OCI-LY1 (cell line): Measurements from ENCODE around the gene PCK1.

Source experiments
- H2AFZ ChIP-seq: fragments of 200-600 bp; sonication (generic), shearing (Covaris generic); 2 replicates; pipeline ENCODE4 v1.6.0; 2014; ENCODE audit warnings: antibody characterized with exemption, mild to moderate bottlenecking, low read length
- H3F3A ChIP-seq: fragments of 200-600 bp; sonication (generic), shearing (Covaris generic); 2 replicates; pipeline ENCODE4 v1.6.0; 2014; ENCODE audit warnings: mild to moderate bottlenecking, antibody characterized with exemption, low read length, moderate library complexity; ENCODE audit not compliant: insufficient read depth
- H3K27ac ChIP-seq: fragments of 200-600 bp; sonication (generic); 2 replicates; pipeline ENCODE4 v1.5.1; 2014; ENCODE audit warnings: low read length, mixed run types, mild to moderate bottlenecking, low read depth; ENCODE audit not compliant: poor library complexity, severe bottlenecking
- H3K27me3 ChIP-seq: fragments of 200-600 bp; sonication (generic); 2 replicates; pipeline ENCODE4 v1.6.0; 2014; ENCODE audit warnings: antibody characterized with exemption, mild to moderate bottlenecking, low read length, moderate library complexity; ENCODE audit not compliant: insufficient read depth
- H3K36me3 ChIP-seq: fragments of 200-600 bp; sonication (generic); 2 replicates; pipeline ENCODE4 v1.6.1; 2014; ENCODE audit warnings: mild to moderate bottlenecking, antibody characterized with exemption, low read length, moderate library complexity, mixed read lengths; ENCODE audit not compliant: insufficient read depth
- H3K4me1 ChIP-seq: fragments of 200-600 bp; sonication (generic); 2 replicates; pipeline ENCODE4 v1.5.1; 2014; ENCODE audit warnings: mild to moderate bottlenecking, low read length, moderate library complexity; ENCODE audit not compliant: insufficient read depth, severe bottlenecking
- H3K4me2 ChIP-seq: fragments of 200-600 bp; sonication (generic), shearing (Covaris generic); 2 replicates; pipeline ENCODE4 v1.6.1; 2014; ENCODE audit warnings: low read length
- H3K4me3 ChIP-seq: fragments of 200-600 bp; sonication (generic); 2 replicates; pipeline ENCODE4 v1.5.1; 2014; ENCODE audit warnings: low read length, low read depth, mild to moderate bottlenecking, mixed read lengths; ENCODE audit not compliant: poor library complexity, severe bottlenecking
- H3K79me2 ChIP-seq: fragments of 200-600 bp; shearing (Covaris generic); 2 replicates; pipeline ENCODE4 v1.6.1; 2016; ENCODE audit warnings: mixed run types, low read length, mixed read lengths; ENCODE audit not compliant: insufficient read depth
- H3K9ac ChIP-seq: fragments of 200-600 bp; sonication (generic), shearing (Covaris generic); 2 replicates; pipeline ENCODE4 v1.6.1; 2014; ENCODE audit warnings: mild to moderate bottlenecking, low read length, mixed read lengths
- H3K9me2 ChIP-seq: fragments of 200-600 bp; sonication (generic), shearing (Covaris generic); 2 replicates; pipeline ENCODE4 v1.6.1; 2014; ENCODE audit warnings: low read depth, mild to moderate bottlenecking, low read length, mixed read lengths
- H3K9me3 ChIP-seq: fragments of 200-600 bp; shearing (Covaris generic); 2 replicates; pipeline ENCODE4 v1.6.1; 2014; ENCODE audit warnings: low read length, mixed read lengths
- H4K20me1 ChIP-seq: fragments of 200-600 bp; sonication (generic), shearing (Covaris generic); 2 replicates; pipeline ENCODE4 v1.6.0; 2016; ENCODE audit warnings: mild to moderate bottlenecking, low read length; ENCODE audit not compliant: insufficient read depth
- EZH2 ChIP-seq: fragments of 200-600 bp; sonication (generic), shearing (Covaris generic); IDR thresholded peaks from 2 replicates; pipeline ENCODE4 v1.8.0; 2017; ENCODE audit warnings: borderline replicate concordance, mixed run types, mild to moderate bottlenecking, antibody characterized with exemption, low read length, moderate library complexity, mixed read lengths
- TF ChIP-seq, protein P1 (sequence below): fragments of 200-600 bp; sonication (generic), shearing (Covaris generic); IDR thresholded peaks from 2 replicates; pipeline ENCODE4 v1.5.1; 2017; ENCODE audit warnings: mild to moderate bottlenecking, antibody characterized with exemption, low read length, moderate library complexity, mixed read lengths

Gene PCK1

DNA sequence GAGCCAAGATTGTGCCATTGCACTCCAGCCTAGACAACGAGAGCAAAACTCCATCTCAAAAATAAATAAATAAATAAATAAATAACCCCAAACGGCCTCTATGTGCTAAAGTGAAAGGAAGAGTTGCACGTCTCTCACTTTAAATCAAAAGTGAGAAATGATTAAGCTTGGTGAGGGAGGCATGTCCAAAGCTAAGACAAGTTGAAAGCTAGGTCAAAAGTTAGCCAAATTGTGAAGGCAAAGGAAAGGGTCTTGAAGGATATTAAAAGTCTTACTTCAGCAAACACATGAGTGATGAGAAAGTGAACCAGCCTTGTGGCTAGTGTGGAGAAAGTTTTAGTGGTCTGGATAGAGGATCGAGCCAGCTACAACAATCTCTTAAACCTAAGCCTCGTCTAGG, 45.0 kb downstream of the PCK1 start:
- no peaks in the 10 kb centered on the region for H3K36me3 ChIP-seq
- no peaks in the 10 kb centered on the region for H3K79me2 ChIP-seq
- TF ChIP-seq EZH2, result no peak
- TF ChIP-seq, protein P1, sequence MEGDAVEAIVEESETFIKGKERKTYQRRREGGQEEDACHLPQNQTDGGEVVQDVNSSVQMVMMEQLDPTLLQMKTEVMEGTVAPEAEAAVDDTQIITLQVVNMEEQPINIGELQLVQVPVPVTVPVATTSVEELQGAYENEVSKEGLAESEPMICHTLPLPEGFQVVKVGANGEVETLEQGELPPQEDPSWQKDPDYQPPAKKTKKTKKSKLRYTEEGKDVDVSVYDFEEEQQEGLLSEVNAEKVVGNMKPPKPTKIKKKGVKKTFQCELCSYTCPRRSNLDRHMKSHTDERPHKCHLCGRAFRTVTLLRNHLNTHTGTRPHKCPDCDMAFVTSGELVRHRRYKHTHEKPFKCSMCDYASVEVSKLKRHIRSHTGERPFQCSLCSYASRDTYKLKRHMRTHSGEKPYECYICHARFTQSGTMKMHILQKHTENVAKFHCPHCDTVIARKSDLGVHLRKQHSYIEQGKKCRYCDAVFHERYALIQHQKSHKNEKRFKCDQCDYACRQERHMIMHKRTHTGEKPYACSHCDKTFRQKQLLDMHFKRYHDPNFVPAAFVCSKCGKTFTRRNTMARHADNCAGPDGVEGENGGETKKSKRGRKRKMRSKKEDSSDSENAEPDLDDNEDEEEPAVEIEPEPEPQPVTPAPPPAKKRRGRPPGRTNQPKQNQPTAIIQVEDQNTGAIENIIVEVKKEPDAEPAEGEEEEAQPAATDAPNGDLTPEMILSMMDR, result no peak
- H3K27me3 ChIP-seq, result peaks cover 20% of the 10 kb centered on the region
- H4K20me1 ChIP-seq, result no peaks in the 10 kb centered on the region
- H3K4me2 ChIP-seq, result no peak overlapping the region
- H3F3A ChIP-seq, result no peaks in the 10 kb centered on the region
- no peaks in the 10 kb centered on the region for H3K9me2 ChIP-seq
- H2AFZ ChIP-seq, result no peak overlapping the region
- no peaks in the 10 kb centered on the region for H3K9me3 ChIP-seq
- no peak overlapping the region for H3K27ac ChIP-seq
- no peak overlapping the region for H3K9ac ChIP-seq
- no peaks in the 10 kb centered on the region for H3K4me1 ChIP-seq
- H3K4me3 ChIP-seq, result no peak overlapping the region

DNA sequence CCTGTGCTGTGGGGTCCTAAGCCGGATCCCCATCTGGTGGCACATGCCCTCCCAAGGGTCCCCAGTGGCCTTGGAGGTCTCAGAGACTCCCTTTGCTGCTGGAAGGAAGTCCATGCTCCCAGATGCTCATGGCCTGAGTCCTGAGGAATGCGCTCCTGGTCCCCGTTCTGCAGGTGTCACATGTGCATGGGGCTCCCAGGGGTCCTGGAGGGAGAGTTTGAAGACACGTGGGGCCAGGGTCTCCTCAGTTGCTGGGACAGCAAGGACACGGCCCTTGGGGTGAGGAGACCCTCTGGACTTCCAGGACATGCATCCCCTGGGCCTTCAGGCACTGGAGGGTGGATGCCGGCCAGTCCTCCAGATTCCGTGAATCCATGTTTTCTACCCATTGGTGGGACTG, 47.6 kb downstream of the PCK1 start:
- no peak overlapping the region for H2AFZ ChIP-seq
- no peaks in the 10 kb centered on the region for H3K4me1 ChIP-seq
- H3K9ac ChIP-seq, result no peak overlapping the region
- TF ChIP-seq, protein P1, result no peak
- TF ChIP-seq EZH2, result no peak
- no peaks in the 10 kb centered on the region for H4K20me1 ChIP-seq
- H3K4me3 ChIP-seq, result no peak overlapping the region
- H3K4me2 ChIP-seq, result no peak overlapping the region
- H3K9me2 ChIP-seq, result no peaks in the 10 kb centered on the region
- peaks cover 19% of the 10 kb centered on the region for H3K27me3 ChIP-seq
- H3K79me2 ChIP-seq, result no peaks in the 10 kb centered on the region
- H3K9me3 ChIP-seq, result no peaks in the 10 kb centered on the region
- H3K27ac ChIP-seq, result no peak overlapping the region
- H3K36me3 ChIP-seq, result no peaks in the 10 kb centered on the region
- no peaks in the 10 kb centered on the region for H3F3A ChIP-seq

DNA sequence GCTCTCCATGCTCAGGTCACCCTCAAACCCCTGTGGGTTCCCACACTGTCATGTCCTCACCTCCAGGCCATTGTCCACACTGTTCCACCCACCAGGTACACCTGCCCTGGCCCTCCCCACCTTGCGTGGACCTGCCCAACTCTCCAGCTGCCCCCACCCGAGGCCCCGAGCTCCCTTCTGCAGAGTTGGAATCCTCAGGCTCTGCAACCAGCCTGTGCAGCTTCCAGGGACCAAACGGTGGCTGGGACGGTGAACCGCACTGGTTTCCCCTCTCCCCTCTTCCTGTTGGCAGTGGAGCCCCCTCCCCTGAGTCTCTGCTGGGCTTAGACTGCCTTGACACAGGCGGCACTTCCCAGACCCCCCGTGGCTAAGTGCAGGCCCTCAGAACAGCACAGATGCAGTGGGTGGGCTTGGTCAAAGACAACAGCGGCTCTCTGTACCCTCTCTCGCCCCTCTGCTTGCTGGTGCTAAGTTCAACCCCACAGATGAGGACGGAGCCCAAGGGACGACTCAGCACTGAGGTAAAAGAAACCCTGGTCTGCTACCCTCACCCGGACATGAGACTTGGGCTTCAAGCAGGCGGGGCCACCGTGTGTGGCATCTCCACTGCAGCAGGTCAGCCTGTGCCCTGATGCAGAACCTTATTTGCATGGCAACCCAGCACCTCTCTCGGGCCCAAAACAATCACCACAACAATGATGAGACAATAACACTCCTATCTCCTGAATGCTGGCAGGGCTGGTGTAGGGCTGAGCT, 48.4 kb downstream of the PCK1 start:
- Histone ChIP-seq H3K4me3 (no peak overlapping the region), H3K9me3 (no peaks in the 10 kb centered on the region), H3K36me3 (no peaks in the 10 kb centered on the region), H3K4me2 (no peak overlapping the region), H3K27ac (no peak overlapping the region), H3K79me2 (no peaks in the 10 kb centered on the region), H3K9ac (no peak overlapping the region), H2AFZ (no peak overlapping the region), H3K27me3 (peaks cover 19% of the 10 kb centered on the region), H3F3A (no peaks in the 10 kb centered on the region), H3K4me1 (no peaks in the 10 kb centered on the region), H4K20me1 (no peaks in the 10 kb centered on the region), H3K9me2 (no peaks in the 10 kb centered on the region)
- TF ChIP-seq EZH2, result no peak
- TF ChIP-seq, protein P1, result no peak
